Muscle of leg (tissue), 11 donors: ENCODE results near the gene MVK. TPM values are rescaled to one million over a fixed set of nuclear protein-coding genes. Genes with fewer than 3 reads are reported as not detected.

Experiments
- DNase-seq: peaks from one replicate; pipeline ENCODE4 v3.0.0; 2013
- H3K27ac ChIP-seq: one replicate; pipeline ENCODE4 v1.5.1; 2013; ENCODE audit warnings: mild to moderate bottlenecking, low read length, control low read depth
- H3K27me3 ChIP-seq: one replicate; pipeline ENCODE4 v1.6.1; 2013; ENCODE audit warnings: low read length; ENCODE audit not compliant: control insufficient read depth, insufficient read depth
- H3K36me3 ChIP-seq: one replicate; pipeline ENCODE4 v1.6.1; 2013; ENCODE audit warnings: low read length; ENCODE audit not compliant: control insufficient read depth, insufficient read depth
- H3K4me1 ChIP-seq: one replicate; pipeline ENCODE4 v1.6.1; 2013; ENCODE audit warnings: low read length; ENCODE audit not compliant: control insufficient read depth, insufficient read depth
- H3K4me3 ChIP-seq: one replicate; pipeline ENCODE4 v1.5.1; 2013; ENCODE audit warnings: low read length, control low read depth
- H3K9me3 ChIP-seq: replicated peaks from 2 replicates; pipeline ENCODE4 v1.6.1; 2013; ENCODE audit warnings: low read depth, low read length; ENCODE audit not compliant: control insufficient read depth
- WGBS: methylation state at CpG from one replicate; pipeline ENCODE4 v1.1.5; 2013; ENCODE audit warnings: missing lambda C conversion rate; ENCODE audit not compliant: insufficient coverage; 5-methylcytosine and 5-hydroxymethylcytosine counted together
- polyA plus RNA-seq, 8 donors: library from polyadenylated mRNA; unstranded; fragments of 120-200 nt; gene quantifications; one replicate each; pipeline versions ENCODE4 v1.2.1 to v1.2.3, GENCODE V29; 2013; ENCODE audit warnings: inconsistent platforms in 1 of 8, low replicate concordance in 1 of 8; ENCODE audit not compliant: insufficient read length in 8 of 8, insufficient read depth in 1 of 8
- total RNA-seq: library from RNA; stranded (reverse); fragments of 120-200 nt; gene quantifications from one replicate; pipeline ENCODE4 v1.2.4, GENCODE V29; 2013

Gene MVK
- total and polyA plus RNA-seq, 9 donors: 12.6 to 18.4 (median 16.5) TPM

GRCh38 chr12:109544955-109545531 lies 28.6 kb upstream of the MVK start:
- H3K27me3 ChIP-seq: peaks cover 20% of the 10 kb centered on the region
- 38% methylated on average over 3 of the region's 7 CpGs for whole genome bisulfite sequencing
- no peak overlapping the region for H3K27ac ChIP-seq
- H3K36me3 ChIP-seq: peaks cover under 1% of the 10 kb centered on the region
- no peak overlapping the region for H3K4me3 ChIP-seq
- H3K4me1 ChIP-seq: peaks cover 6% of the 10 kb centered on the region
- H3K9me3 ChIP-seq: no peaks in the 10 kb centered on the region
- no peak for DNase-seq

GRCh38 chr12:109545826-109546225 lies 27.8 kb upstream of the MVK start:
- Histone ChIP-seq H3K27ac (no peak overlapping the region), H3K4me3 (no peak overlapping the region), H3K9me3 (no peaks in the 10 kb centered on the region), H3K27me3 (peaks cover 28% of the 10 kb centered on the region), H3K4me1 (peaks cover 6% of the 10 kb centered on the region), H3K36me3 (no peaks in the 10 kb centered on the region)
- WGBS: 100% methylated on average over 2 of the region's 5 CpGs
- no peak for DNase-seq

GRCh38 chr12:109547286-109547685 lies 26.3 kb upstream of the MVK start:
- no peak overlapping the region for H3K4me3 ChIP-seq
- DNase-seq: no peak
- 79% methylated on average over 7 of the region's 18 CpGs for WGBS
- H3K27ac ChIP-seq: no peak overlapping the region
- no peaks in the 10 kb centered on the region for H3K36me3 ChIP-seq
- no peaks in the 10 kb centered on the region for H3K9me3 ChIP-seq
- peaks cover 6% of the 10 kb centered on the region for H3K4me1 ChIP-seq
- H3K27me3 ChIP-seq: peaks cover 30% of the 10 kb centered on the region

GRCh38 chr12:109548258-109548657 lies 25.3 kb upstream of the MVK start:
- no peaks in the 10 kb centered on the region for H3K36me3 ChIP-seq
- DNase-seq: no peak
- no peak overlapping the region for H3K4me3 ChIP-seq
- H3K27me3 ChIP-seq: peaks cover 32% of the 10 kb centered on the region
- no peaks in the 10 kb centered on the region for H3K9me3 ChIP-seq
- H3K4me1 ChIP-seq: peaks cover 6% of the 10 kb centered on the region
- H3K27ac ChIP-seq: no peak overlapping the region
- WGBS: 56% methylated on average over 4 of the region's 4 CpGs

- Histone ChIP-seq H3K4me1 (peaks cover 11% of the 10 kb centered on the region), H3K36me3 (no peaks in the 10 kb centered on the region), H3K9me3 (no peaks in the 10 kb centered on the region), H3K27ac (no peak overlapping the region), H3K4me3 (no peak overlapping the region), H3K27me3 (peaks cover 46% of the 10 kb centered on the region)
- WGBS: 7% methylated on average over 4 of the region's 15 CpGs
- no peak for DNase-seq
These were observed 23.9 kb upstream of the MVK start for GRCh38 chr12:109549613-109550270.

- Histone ChIP-seq H3K4me3 (no peak overlapping the region), H3K27ac (no peak overlapping the region), H3K4me1 (peaks cover 6% of the 10 kb centered on the region), H3K27me3 (peaks cover 48% of the 10 kb centered on the region), H3K9me3 (no peaks in the 10 kb centered on the region), H3K36me3 (no peaks in the 10 kb centered on the region)
- DNase-seq: no peak
- 49% methylated on average over 7 of the region's 12 CpGs for WGBS
These were observed 23.3 kb upstream of the MVK start for GRCh38 chr12:109550281-109550680.

GRCh38 chr12:109551108-109551507 lies 22.5 kb upstream of the MVK start:
- no peaks in the 10 kb centered on the region for H3K9me3 ChIP-seq
- peaks cover 4% of the 10 kb centered on the region for H3K4me1 ChIP-seq
- peaks cover under 1% of the 10 kb centered on the region for H3K36me3 ChIP-seq
- no peak overlapping the region for H3K4me3 ChIP-seq
- no peak overlapping the region for H3K27ac ChIP-seq
- H3K27me3 ChIP-seq: peaks cover 48% of the 10 kb centered on the region
- 66% methylated on average over 5 of the region's 6 CpGs for WGBS
- no peak for DNase-seq

GRCh38 chr12:109552971-109553370 lies 20.6 kb upstream of the MVK start:
- H3K27ac ChIP-seq: no peak overlapping the region
- 48% methylated on average over 3 of the region's 4 CpGs for WGBS
- peaks cover 15% of the 10 kb centered on the region for H3K36me3 ChIP-seq
- H3K4me1 ChIP-seq: peaks cover 4% of the 10 kb centered on the region
- no peak for DNase-seq
- no peak overlapping the region for H3K4me3 ChIP-seq
- no peaks in the 10 kb centered on the region for H3K9me3 ChIP-seq
- H3K27me3 ChIP-seq: peaks cover 42% of the 10 kb centered on the region

- H3K4me3 ChIP-seq: no peak overlapping the region
- no peak overlapping the region for H3K27ac ChIP-seq
- WGBS: 76% methylated on average over 5 of the region's 7 CpGs
- H3K9me3 ChIP-seq: no peaks in the 10 kb centered on the region
- peak; percentile 22 for DNase-seq
- H3K27me3 ChIP-seq: peaks cover 37% of the 10 kb centered on the region
- peaks cover 15% of the 10 kb centered on the region for H3K36me3 ChIP-seq
- H3K4me1 ChIP-seq: peaks cover 4% of the 10 kb centered on the region
These were observed 20.1 kb upstream of the MVK start for GRCh38 chr12:109553483-109553882.

- H3K27ac ChIP-seq: no peak overlapping the region
- peaks cover 32% of the 10 kb centered on the region for H3K27me3 ChIP-seq
- peaks cover 4% of the 10 kb centered on the region for H3K4me1 ChIP-seq
- H3K9me3 ChIP-seq: no peaks in the 10 kb centered on the region
- no peak for DNase-seq
- H3K36me3 ChIP-seq: peaks cover 18% of the 10 kb centered on the region
- no peak overlapping the region for H3K4me3 ChIP-seq
- WGBS: 75% methylated on average over 6 of the region's 16 CpGs
These were observed 19.6 kb upstream of the MVK start for GRCh38 chr12:109553906-109554500.
